IPS DF 6.9 (cell line): ENCODE measurements around the gene GBX1.

Experiments used
- DNase-seq: peaks from one replicate; pipeline ENCODE4 v3.0.0-alpha.2; 2013; ENCODE audit warnings: low read depth, low spot score
- H3K27ac ChIP-seq: one replicate; pipeline ENCODE4 v1.5.1; 2013; ENCODE audit warnings: low read length, control low read depth
- H3K27me3 ChIP-seq: 2 replicates; pipeline ENCODE4 v1.6.1; 2013; ENCODE audit warnings: mild to moderate bottlenecking, low read length; ENCODE audit not compliant: control insufficient read depth, insufficient read depth
- H3K36me3 ChIP-seq: 2 replicates; pipeline ENCODE4 v1.6.1; 2013; ENCODE audit warnings: low read length; ENCODE audit not compliant: control insufficient read depth, insufficient read depth
- H3K4me1 ChIP-seq: 2 replicates; pipeline ENCODE4 v1.6.1; 2013; ENCODE audit warnings: low read length; ENCODE audit not compliant: control insufficient read depth, insufficient read depth
- H3K4me3 ChIP-seq: 2 replicates; pipeline ENCODE4 v1.5.1; 2013; ENCODE audit warnings: mild to moderate bottlenecking, low read length
- H3K9me3 ChIP-seq: 2 replicates; pipeline ENCODE4 v1.6.1; 2013; ENCODE audit warnings: low read length, inconsistent platforms; ENCODE audit not compliant: control insufficient read depth, insufficient read depth
- WGBS: extraction: QIAGEN DNeasy Blood & Tissue Kit; methylation state at CpG from one replicate; pipeline ENCODE4 v1.1.7; 2013; ENCODE audit warnings: mixed read lengths, missing lambda C conversion rate; ENCODE audit not compliant: insufficient read length, insufficient coverage; 5-methylcytosine and 5-hydroxymethylcytosine counted together

Gene GBX1

GRCh38 chr7:151193203-151193978 lies 25.9 kb upstream of the GBX1 start:
- no peaks in the 10 kb centered on the region for H3K9me3 ChIP-seq
- H3K4me3 ChIP-seq: no peak overlapping the region
- WGBS: no CpG with 5 or more reads among the region's 14 CpGs
- no peak for DNase-seq
- peaks cover 4% of the 10 kb centered on the region; the same call in 1 of the 2 replicates for H3K4me1 ChIP-seq
- H3K27ac ChIP-seq: no peak overlapping the region
- H3K27me3 ChIP-seq: no peaks in the 10 kb centered on the region
- H3K36me3 ChIP-seq: no peaks in the 10 kb centered on the region

DNA sequence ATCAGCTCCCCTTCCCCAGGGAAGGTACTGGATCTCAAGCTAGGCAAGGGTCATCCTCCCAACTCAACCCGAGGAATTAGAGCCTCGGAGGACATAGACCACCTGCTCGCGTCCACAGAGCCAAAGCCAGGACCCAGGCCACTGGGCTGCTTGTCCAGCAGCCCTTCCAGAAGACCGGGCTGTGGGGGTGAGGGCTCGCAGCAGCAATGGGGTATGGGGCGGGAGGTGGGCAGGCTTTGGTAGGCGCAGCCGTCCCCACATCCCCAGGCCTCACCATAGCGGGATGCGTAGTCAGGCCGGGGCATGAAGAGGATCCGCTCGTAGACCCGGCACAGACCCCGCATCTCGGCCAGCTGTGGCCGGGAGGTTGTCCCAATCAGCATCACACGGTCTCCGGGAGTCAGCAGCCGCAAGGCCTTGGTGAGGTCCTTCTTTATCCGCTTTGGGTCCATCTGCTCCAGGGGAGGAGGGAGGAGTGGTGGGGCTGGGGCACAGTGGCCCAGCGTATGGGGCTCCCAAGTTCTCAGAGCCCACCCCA lies 24.6 kb upstream of the GBX1 start:
- no peak for DNase-seq
- H3K4me3 ChIP-seq: no peak overlapping the region
- WGBS: no CpG with 5 or more reads among the region's 23 CpGs
- H3K27me3 ChIP-seq: no peaks in the 10 kb centered on the region
- no peaks in the 10 kb centered on the region for H3K36me3 ChIP-seq
- no peak overlapping the region for H3K27ac ChIP-seq
- peaks cover 4% of the 10 kb centered on the region; the same call in 1 of the 2 replicates for H3K4me1 ChIP-seq
- H3K9me3 ChIP-seq: no peaks in the 10 kb centered on the region

- no peak overlapping the region for H3K27ac ChIP-seq
- no peaks in the 10 kb centered on the region for H3K36me3 ChIP-seq
- DNase-seq: no peak
- H3K4me3 ChIP-seq: no peak overlapping the region
- H3K9me3 ChIP-seq: no peaks in the 10 kb centered on the region
- no peaks in the 10 kb centered on the region for H3K27me3 ChIP-seq
- H3K4me1 ChIP-seq: peaks cover 4% of the 10 kb centered on the region; the same call in 1 of the 2 replicates
- WGBS: no CpG with 5 or more reads among the region's 12 CpGs
Measured at GRCh38 chr7:151191544-151191943, 24.1 kb upstream of the GBX1 start.

DNA sequence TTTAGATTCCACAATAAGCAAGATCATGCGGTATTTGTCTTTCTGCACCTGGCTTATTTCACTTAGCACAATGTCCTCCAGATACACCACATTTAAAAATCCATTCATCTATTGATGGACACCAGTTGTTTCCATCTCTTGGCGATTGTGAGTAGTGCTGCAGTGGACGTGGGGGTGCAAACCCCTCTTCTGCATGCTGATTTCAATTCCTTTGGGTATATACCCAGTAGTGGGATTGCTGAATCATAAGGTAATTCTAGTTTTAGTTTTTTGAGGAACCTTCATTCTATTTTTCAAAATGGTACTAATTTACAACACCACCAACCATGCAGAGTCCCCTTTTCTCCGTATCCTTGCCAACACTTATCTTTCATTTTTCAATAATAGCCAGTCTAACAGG lies 21.5 kb upstream of the GBX1 start:
- Histone ChIP-seq H3K9me3 (no peaks in the 10 kb centered on the region), H3K4me1 (no peaks in the 10 kb centered on the region), H3K4me3 (no peak overlapping the region), H3K27me3 (no peaks in the 10 kb centered on the region), H3K36me3 (no peaks in the 10 kb centered on the region), H3K27ac (no peak overlapping the region)
- no peak for DNase-seq
- no CpG with 5 or more reads among the region's 4 CpGs for WGBS

DNA sequence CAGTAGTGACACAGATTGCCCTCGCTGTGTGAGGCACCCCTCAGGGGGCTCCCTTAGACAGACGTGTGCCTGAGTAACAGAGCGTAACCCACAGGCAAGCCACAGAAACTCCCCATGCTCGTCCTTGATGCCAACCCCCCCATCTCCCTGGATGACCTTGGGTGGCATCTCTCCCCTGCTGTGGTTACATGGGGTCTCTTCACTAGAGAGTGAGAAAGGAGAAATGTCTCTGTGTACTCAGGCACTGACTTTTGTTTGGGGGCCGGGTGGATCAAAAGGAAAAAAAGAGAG lies 20.7 kb upstream of the GBX1 start:
- Histone ChIP-seq H3K27ac (no peak overlapping the region), H3K4me3 (no peak overlapping the region), H3K27me3 (no peaks in the 10 kb centered on the region), H3K9me3 (no peaks in the 10 kb centered on the region), H3K36me3 (no peaks in the 10 kb centered on the region), H3K4me1 (no peaks in the 10 kb centered on the region)
- no CpG with 5 or more reads among the region's 5 CpGs for WGBS
- DNase-seq: no peak

DNA sequence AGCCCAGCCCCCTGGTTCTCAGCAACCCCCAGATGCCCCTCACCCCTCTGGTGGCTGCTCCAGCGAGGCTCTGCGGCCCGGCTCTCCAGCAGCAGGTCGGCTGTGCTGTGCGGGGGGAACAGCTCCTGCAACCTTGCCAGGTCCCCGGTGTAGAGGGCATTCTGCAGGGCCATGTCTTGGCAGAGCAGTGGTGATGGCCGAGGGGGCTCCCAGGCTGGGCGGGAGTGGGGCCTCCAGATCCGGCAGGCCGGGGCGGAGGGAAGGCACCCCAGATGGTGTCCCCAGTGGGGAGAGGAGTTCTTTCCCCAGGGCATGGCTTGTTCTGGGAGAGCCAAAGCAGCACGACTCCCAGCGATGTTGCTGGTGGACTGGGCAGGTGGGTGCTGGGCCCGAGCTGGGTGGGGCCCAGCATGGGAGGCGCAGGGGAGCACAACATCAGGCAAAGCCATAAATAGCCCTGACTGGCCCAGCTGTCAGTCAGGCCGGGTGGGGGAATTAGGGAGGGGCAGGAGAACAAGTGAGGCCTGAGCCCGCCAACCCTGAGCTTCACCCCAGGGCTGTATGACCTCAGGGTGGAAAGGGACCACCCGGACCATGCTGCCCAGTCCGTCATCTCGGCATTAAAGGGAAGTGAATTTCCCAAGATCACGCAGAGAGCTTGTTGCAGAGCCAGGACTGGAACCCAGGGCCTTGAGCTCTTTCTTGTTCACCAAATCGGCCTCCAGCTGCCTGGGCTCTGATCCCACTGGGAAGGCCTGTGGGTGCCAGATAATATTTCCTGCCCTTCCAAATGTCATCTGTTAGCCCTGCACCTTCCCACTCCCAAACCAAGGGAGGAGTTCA lies 20.1 kb upstream of the GBX1 start:
- H3K27ac ChIP-seq: no peak overlapping the region
- WGBS: no CpG with 5 or more reads among the region's 22 CpGs
- no peaks in the 10 kb centered on the region for H3K27me3 ChIP-seq
- no peaks in the 10 kb centered on the region for H3K36me3 ChIP-seq
- H3K4me1 ChIP-seq: no peaks in the 10 kb centered on the region
- no peak overlapping the region for H3K4me3 ChIP-seq
- no peak for DNase-seq
- H3K9me3 ChIP-seq: no peaks in the 10 kb centered on the region

DNA sequence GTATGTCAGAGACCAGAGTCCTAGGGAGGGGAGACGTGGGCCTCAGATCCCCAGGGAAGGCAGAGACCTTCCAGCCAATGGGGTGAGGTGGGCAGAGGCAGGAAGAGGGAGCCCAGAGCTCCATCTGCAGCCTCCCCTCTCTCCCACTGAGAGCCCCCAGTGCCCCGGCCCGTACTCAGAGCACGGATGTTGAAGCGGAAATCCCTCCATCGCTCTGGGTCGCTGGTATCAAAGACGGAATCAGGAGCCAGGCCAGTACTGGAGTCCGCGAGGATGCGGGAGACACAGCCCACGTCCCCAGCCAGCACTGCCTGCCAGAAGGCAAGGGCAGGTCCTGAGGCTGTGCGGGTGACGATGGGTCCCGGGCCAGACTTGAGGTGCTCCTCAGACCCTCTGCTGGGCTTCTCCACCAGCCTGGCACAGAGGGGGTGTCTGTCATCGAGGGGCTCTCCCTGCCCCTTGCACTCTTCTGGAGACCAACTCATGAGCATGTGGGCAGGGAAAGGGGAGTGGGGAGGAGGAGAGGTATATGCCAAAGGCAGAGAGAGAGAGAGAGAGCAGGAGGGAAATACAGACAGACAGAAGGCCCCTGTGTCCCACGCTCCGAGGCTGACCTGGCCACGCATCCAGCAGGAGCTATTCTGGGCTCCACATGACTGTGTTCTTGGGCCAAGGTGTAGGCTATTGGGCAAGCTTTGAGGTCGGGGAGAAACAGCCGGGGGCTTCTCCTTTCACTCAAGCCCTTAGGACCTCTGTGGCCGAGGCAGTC lies 19.3 kb upstream of the GBX1 start, which contains the start of gene ASB10:
Gene ASB10 (minus strand): TSS at position 611 of the 769 bp plus-strand sequence. CDS start 120 bp downstream, at position 491.
- H3K27me3 ChIP-seq: no peaks in the 10 kb centered on the region
- DNase-seq: no peak
- H3K4me1 ChIP-seq: no peaks in the 10 kb centered on the region
- no peak within 1 kb of the TSS for H3K27ac ChIP-seq
- WGBS: no CpG with 5 or more reads among the region's 22 CpGs
- no peaks in the 10 kb centered on the region for H3K9me3 ChIP-seq
- no peak within 1 kb of the TSS for H3K4me3 ChIP-seq
- no peaks in the 10 kb centered on the region for H3K36me3 ChIP-seq

GRCh38 chr7:151185762-151186639 lies 18.5 kb upstream of the GBX1 start:
- H3K27ac ChIP-seq: no peak overlapping the region
- H3K4me3 ChIP-seq: no peak overlapping the region
- H3K36me3 ChIP-seq: no peaks in the 10 kb centered on the region
- no peak for DNase-seq
- no peaks in the 10 kb centered on the region for H3K9me3 ChIP-seq
- H3K4me1 ChIP-seq: no peaks in the 10 kb centered on the region
- no CpG with 5 or more reads among the region's 16 CpGs for WGBS
- H3K27me3 ChIP-seq: no peaks in the 10 kb centered on the region

- H3K4me3 ChIP-seq: no peak overlapping the region
- no peak for DNase-seq
- peaks cover 3% of the 10 kb centered on the region for H3K4me1 ChIP-seq
- WGBS: no CpG with 5 or more reads among the region's 22 CpGs
- H3K27me3 ChIP-seq: no peaks in the 10 kb centered on the region; the same call in 1 of the 2 replicates
- H3K36me3 ChIP-seq: no peaks in the 10 kb centered on the region
- no peaks in the 10 kb centered on the region for H3K9me3 ChIP-seq
- no peak overlapping the region for H3K27ac ChIP-seq
Measured at GRCh38 chr7:151181011-151181431, 13.5 kb upstream of the GBX1 start.
